Activated CD4-positive, alpha-beta T cell treated with anti-CD3 and anti-CD28 coated beads, Interleukin-2, amount 10 ng/mL, durations not matched to agents 24 days and 14 days (primary cell): ENCODE measurements around the gene STK32A. TPM values are rescaled to one million over a fixed set of nuclear protein-coding genes. Genes with fewer than 3 reads are reported as not detected.

Source experiments
- DNase-seq: peaks from one replicate; pipeline ENCODE4 v3.0.0; 2022
- H3K27ac Mint-ChIP-seq: one replicate; pipeline ENCODE4 v1.8.0; 2022; ENCODE audit warnings: mild to moderate bottlenecking, mixed read lengths
- H3K27me3 Mint-ChIP-seq: one replicate; pipeline ENCODE4 v1.8.0; 2022; ENCODE audit warnings: mixed read lengths
- H3K36me3 Mint-ChIP-seq: one replicate; pipeline ENCODE4 v1.8.0; 2022; ENCODE audit warnings: low read depth, mild to moderate bottlenecking, mixed read lengths
- H3K4me1 Mint-ChIP-seq: one replicate; pipeline ENCODE4 v1.8.0; 2021; ENCODE audit warnings: mixed read lengths
- H3K4me3 Mint-ChIP-seq: one replicate; pipeline ENCODE4 v1.8.0; 2022; ENCODE audit warnings: mild to moderate bottlenecking, moderate library complexity, mixed read lengths
- H3K9me3 Mint-ChIP-seq: one replicate; pipeline ENCODE4 v1.8.0; 2021; ENCODE audit warnings: mixed read lengths
- intact Hi-C: fragments of 100-400 bp; cut with micrococcal nuclease; formaldehyde crosslinking; loops from one replicate; pipeline ENCODE4 v1.15.1; 2023
- total RNA-seq: library from RNA; stranded (reverse); gene quantifications from 2 replicates; pipeline ENCODE4 v1.2.3, GENCODE V29; 2022

STK32A gene
- total RNA-seq, 1 donor from 2014 or later, result not detected

- Mint-ChIP-seq H3K9me3 (no peaks in the 10 kb centered on the region), H3K27ac (no peak overlapping the region), H3K27me3 (peaks cover 2% of the 10 kb centered on the region), H3K4me1 (no peaks in the 10 kb centered on the region), H3K4me3 (no peak overlapping the region), H3K36me3 (no peaks in the 10 kb centered on the region)
- intact Hi-C loops, result no loop called here
- DNase-seq, result no peak
These were observed 138.5 kb downstream of the STK32A start for GRCh38 chr5:147373328-147373727.

DNA sequence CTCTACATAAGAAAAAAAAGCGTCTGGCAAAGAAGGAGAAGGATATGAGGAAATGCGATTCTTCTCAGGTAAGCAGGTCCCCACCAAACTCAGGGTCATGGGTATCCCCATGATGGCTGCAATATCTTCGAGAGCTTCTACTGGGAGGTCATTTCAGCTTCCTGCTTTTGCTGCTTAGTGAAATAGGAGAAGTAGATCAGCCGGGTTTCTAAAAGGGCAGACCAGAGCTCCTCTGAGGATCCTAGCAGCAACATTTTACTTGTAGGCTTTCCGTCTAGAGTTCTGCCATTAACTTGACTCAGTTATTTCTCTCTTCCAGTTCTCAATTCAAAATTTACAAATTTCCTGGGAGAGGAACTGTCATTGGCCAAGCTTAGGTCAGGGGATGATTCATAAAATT is 140.3 kb downstream of the STK32A start:
- H3K4me3 Mint-ChIP-seq, result no peak overlapping the region
- DNase-seq, result no peak
- H3K9me3 Mint-ChIP-seq, result peaks cover 6% of the 10 kb centered on the region
- no peaks in the 10 kb centered on the region for H3K36me3 Mint-ChIP-seq
- H3K27ac Mint-ChIP-seq, result no peak overlapping the region
- intact Hi-C loops, result no loop called here
- H3K27me3 Mint-ChIP-seq, result peaks cover 2% of the 10 kb centered on the region
- no peaks in the 10 kb centered on the region for H3K4me1 Mint-ChIP-seq

DNA sequence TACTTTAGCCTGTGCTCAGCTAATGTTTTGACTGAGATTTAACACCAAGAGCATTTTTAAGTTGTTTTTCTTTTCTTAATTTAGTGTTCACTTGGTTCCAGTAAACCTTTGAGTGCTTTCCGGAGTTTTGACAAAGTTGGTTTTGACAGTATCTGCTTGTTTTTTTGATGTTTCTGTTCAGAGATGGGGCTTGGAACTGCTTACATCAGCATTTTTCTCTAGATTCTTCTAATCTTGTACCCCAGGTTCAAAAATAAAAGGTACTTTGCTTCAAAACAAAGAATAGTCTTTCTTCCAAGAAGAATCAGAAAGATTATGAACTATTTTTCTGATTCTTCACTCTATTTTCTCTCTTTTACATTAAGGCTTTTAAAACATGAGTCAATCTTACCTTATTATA is 142.9 kb downstream of the STK32A start:
- H3K36me3 Mint-ChIP-seq, result no peaks in the 10 kb centered on the region

GRCh38 chr5:147381555-147381954 is 146.7 kb downstream of the STK32A start:
- no peak for DNase-seq
- Mint-ChIP-seq H3K9me3 (peaks cover 6% of the 10 kb centered on the region), H3K36me3 (no peaks in the 10 kb centered on the region), H3K27me3 (no peaks in the 10 kb centered on the region), H3K27ac (no peak overlapping the region), H3K4me3 (no peak overlapping the region), H3K4me1 (no peaks in the 10 kb centered on the region)
- intact Hi-C loops, result no loop called here

More for the DNA sequence above, 142.9 kb downstream of the STK32A start:
- H3K9me3 Mint-ChIP-seq, result peaks cover 6% of the 10 kb centered on the region
- no peak overlapping the region for H3K4me3 Mint-ChIP-seq
- intact Hi-C loops, result no loop called here
- H3K27ac Mint-ChIP-seq, result no peak overlapping the region
- no peaks in the 10 kb centered on the region for H3K4me1 Mint-ChIP-seq
- H3K27me3 Mint-ChIP-seq, result no peaks in the 10 kb centered on the region
- DNase-seq, result no peak

DNA sequence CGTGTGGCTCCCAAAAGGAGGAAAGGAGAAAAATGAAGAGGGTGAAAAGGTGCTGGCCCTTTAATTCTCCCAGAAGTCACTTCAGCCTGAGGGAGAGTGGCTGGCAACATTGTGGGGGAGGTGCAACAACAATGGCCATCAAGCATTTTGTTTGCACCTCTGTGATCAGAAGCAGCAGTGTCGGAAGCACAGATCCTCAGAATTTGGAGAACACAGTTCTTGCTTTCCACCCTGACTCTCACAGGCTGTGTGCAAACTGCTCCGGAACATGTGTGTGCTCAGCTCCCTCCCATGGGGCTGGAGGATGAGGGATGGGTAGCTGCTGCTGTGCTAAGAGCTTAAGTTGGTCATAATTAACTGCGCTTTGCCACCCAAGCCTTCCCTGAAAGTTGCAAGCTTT is 147.9 kb downstream of the STK32A start:
- Mint-ChIP-seq H3K27ac (no peak overlapping the region), H3K36me3 (no peaks in the 10 kb centered on the region), H3K4me1 (no peaks in the 10 kb centered on the region), H3K9me3 (peaks cover 6% of the 10 kb centered on the region), H3K27me3 (no peaks in the 10 kb centered on the region), H3K4me3 (no peak overlapping the region)
- DNase-seq, result no peak
- intact Hi-C loops, result no loop called here

- no peaks in the 10 kb centered on the region for H3K27me3 Mint-ChIP-seq
- peaks cover 2% of the 10 kb centered on the region for H3K9me3 Mint-ChIP-seq
- H3K36me3 Mint-ChIP-seq, result no peaks in the 10 kb centered on the region
- intact Hi-C loops, result no loop called here
- H3K4me3 Mint-ChIP-seq, result no peak overlapping the region
- H3K27ac Mint-ChIP-seq, result no peak overlapping the region
- no peak for DNase-seq
- H3K4me1 Mint-ChIP-seq, result no peaks in the 10 kb centered on the region
These were observed 149.7 kb downstream of the STK32A start for GRCh38 chr5:147384346-147385193.

DNA sequence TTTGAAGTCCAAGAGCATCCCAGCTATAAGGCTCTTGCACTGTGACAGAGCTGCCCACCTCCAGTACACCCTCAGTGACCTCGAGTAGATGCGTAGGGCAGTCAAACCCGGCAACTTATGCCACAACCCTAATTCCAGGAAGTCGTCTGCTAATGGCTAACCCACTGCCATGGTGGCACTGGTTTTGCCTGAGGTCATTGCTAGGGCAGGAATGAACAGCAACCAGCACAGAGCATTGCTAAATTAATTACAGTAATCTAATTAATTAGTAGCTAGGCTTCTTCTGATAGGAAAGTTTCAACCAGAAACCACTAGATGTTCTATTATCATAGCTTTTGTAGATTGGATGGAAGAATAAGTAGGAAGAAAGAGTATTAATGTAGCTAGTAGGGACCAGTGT is 152.3 kb downstream of the STK32A start:
- Mint-ChIP-seq H3K9me3 (no peaks in the 10 kb centered on the region), H3K4me1 (no peaks in the 10 kb centered on the region), H3K36me3 (no peaks in the 10 kb centered on the region), H3K27ac (no peak overlapping the region), H3K4me3 (no peak overlapping the region), H3K27me3 (no peaks in the 10 kb centered on the region)
- no peak for DNase-seq
- intact Hi-C loops, result no loop called here

- DNase-seq, result no peak
- no peak overlapping the region for H3K27ac Mint-ChIP-seq
- no peaks in the 10 kb centered on the region for H3K9me3 Mint-ChIP-seq
- intact Hi-C loops, result no loop called here
- H3K4me1 Mint-ChIP-seq, result no peaks in the 10 kb centered on the region
- H3K27me3 Mint-ChIP-seq, result no peaks in the 10 kb centered on the region
- H3K4me3 Mint-ChIP-seq, result no peak overlapping the region
- H3K36me3 Mint-ChIP-seq, result no peaks in the 10 kb centered on the region
These were observed 153.6 kb downstream of the STK32A start for GRCh38 chr5:147388184-147389108.

- no peaks in the 10 kb centered on the region for H3K27me3 Mint-ChIP-seq
- no peaks in the 10 kb centered on the region for H3K36me3 Mint-ChIP-seq
- H3K4me3 Mint-ChIP-seq, result no peak overlapping the region
- intact Hi-C loops, result no loop called here
- no peaks in the 10 kb centered on the region for H3K4me1 Mint-ChIP-seq
- H3K9me3 Mint-ChIP-seq, result no peaks in the 10 kb centered on the region
- H3K27ac Mint-ChIP-seq, result no peak overlapping the region
- no peak for DNase-seq
These were observed 155.9 kb downstream of the STK32A start for GRCh38 chr5:147390654-147391225.

DNA sequence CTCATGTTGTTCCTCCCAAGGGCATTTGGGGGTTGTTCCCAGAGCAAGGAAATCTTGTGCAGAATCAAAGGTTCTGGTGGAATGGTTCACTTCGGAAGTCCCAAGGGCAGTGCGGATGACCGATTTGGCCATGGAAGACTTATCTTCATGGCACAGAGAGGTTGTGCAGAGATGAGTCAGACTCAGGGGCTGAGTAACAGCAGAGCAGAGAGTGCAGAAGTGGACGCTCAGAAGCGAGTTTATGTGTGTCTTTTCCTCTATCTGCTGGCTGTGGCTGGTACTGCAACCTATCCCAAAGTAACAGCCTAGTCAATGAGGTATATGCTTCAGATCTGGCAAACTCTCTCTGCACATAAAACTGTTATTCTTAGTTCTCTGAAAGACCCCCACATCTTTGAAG is 157.0 kb downstream of the STK32A start:
- no peak overlapping the region for H3K27ac Mint-ChIP-seq
- H3K36me3 Mint-ChIP-seq, result no peaks in the 10 kb centered on the region
- no peak for DNase-seq
- H3K4me1 Mint-ChIP-seq, result no peaks in the 10 kb centered on the region
- H3K9me3 Mint-ChIP-seq, result no peaks in the 10 kb centered on the region
- H3K4me3 Mint-ChIP-seq, result no peak overlapping the region
- H3K27me3 Mint-ChIP-seq, result no peaks in the 10 kb centered on the region
- intact Hi-C loops, result no loop called here

DNA sequence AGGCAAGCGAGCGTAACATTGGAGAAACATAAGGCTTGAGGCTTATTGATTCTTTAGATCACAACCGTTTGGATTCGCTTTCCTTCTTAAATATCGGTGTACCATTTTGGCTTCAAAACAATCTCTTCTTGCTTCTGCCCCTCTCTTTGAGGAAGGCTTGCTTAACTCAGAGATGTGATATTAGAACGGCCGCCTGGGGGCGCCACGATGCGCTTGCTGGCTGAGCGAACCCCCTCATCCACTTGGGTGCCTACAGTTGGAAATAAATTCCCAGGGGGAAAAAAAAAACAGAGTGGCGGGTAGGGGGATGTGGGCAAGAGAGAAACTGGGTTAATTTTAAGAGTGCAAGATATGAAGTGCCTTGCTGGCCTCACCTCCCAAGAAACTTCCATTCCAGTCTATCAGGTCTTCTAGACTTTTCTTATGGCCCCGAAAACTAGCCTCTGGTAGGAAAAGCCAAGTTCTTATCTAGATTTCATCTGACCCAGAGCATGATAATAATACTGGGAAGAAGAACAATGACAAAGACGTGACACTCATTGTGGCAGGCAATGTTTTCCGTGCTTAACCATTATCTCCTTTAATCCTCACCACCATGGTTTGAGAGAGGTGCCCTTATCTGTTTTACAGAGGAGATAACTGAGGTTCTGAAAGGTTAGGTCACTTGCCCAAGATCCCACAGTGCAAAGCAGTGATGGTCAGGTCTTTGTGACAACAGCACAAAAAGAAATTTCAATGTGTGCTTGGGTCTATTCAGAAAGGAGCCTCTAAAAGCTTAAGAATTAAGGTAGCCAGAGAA is 159.2 kb downstream of the STK32A start:
- H3K27ac Mint-ChIP-seq, result no peak overlapping the region
- intact Hi-C loops, result no loop called here
- no peaks in the 10 kb centered on the region for H3K36me3 Mint-ChIP-seq
- no peak overlapping the region for H3K4me3 Mint-ChIP-seq
- H3K27me3 Mint-ChIP-seq, result no peaks in the 10 kb centered on the region
- no peaks in the 10 kb centered on the region for H3K9me3 Mint-ChIP-seq
- H3K4me1 Mint-ChIP-seq, result no peaks in the 10 kb centered on the region
- DNase-seq, result no peak

GRCh38 chr5:147396070-147396823 is 161.4 kb downstream of the STK32A start:
- no peaks in the 10 kb centered on the region for H3K9me3 Mint-ChIP-seq
- H3K36me3 Mint-ChIP-seq, result no peaks in the 10 kb centered on the region
- DNase-seq, result no peak
- intact Hi-C loops, result no loop called here
- H3K4me1 Mint-ChIP-seq, result no peaks in the 10 kb centered on the region
- no peak overlapping the region for H3K4me3 Mint-ChIP-seq
- H3K27ac Mint-ChIP-seq, result no peak overlapping the region
- H3K27me3 Mint-ChIP-seq, result no peaks in the 10 kb centered on the region

- no peaks in the 10 kb centered on the region for H3K9me3 Mint-ChIP-seq
- no peak overlapping the region for H3K4me3 Mint-ChIP-seq
- intact Hi-C loops, result no loop called here
- H3K4me1 Mint-ChIP-seq, result no peaks in the 10 kb centered on the region
- DNase-seq, result no peak
- H3K27me3 Mint-ChIP-seq, result no peaks in the 10 kb centered on the region
- H3K27ac Mint-ChIP-seq, result no peak overlapping the region
- H3K36me3 Mint-ChIP-seq, result no peaks in the 10 kb centered on the region
These were observed 162.8 kb downstream of the STK32A start for GRCh38 chr5:147397616-147398015.
